PFSK-1 (cell line): Measurements from ENCODE around the gene GRHPR.

ENCODE experiments used
- FOXP2 ChIP-seq: optimal IDR thresholded peaks from 2 replicates; pipeline ENCODE3; 2011; ENCODE audit warnings: borderline replicate concordance, control low read depth, inconsistent platforms; ENCODE audit not compliant: insufficient read depth; ENCODE audit errors: extremely low read length, extremely low read depth
- POLR2AphosphoS5 ChIP-seq: IDR thresholded peaks from 2 replicates; pipeline ENCODE4 v1.6.1; 2012; ENCODE audit warnings: low read depth, mild to moderate bottlenecking, control low read depth, low read length, moderate library complexity
- SIN3A ChIP-seq: IDR thresholded peaks from 2 replicates; pipeline ENCODE4 v1.6.1; 2012; ENCODE audit warnings: mild to moderate bottlenecking, low read length, moderate library complexity, borderline replicate concordance; ENCODE audit not compliant: insufficient read depth
- TAF1 ChIP-seq: IDR thresholded peaks from 2 replicates; pipeline ENCODE4 v1.6.1; 2012; ENCODE audit warnings: low read length, control low read depth, borderline replicate concordance; ENCODE audit not compliant: insufficient read depth
- TF ChIP-seq, protein P1 (sequence below), 2 experiments: IDR thresholded peaks; 2 replicates each; pipeline versions ENCODE4 v1.6.1 to v1.8.0; 2011 to 2012; ENCODE audit warnings: low read depth in 2 of 2, low read length in 2 of 2, control low read depth in 1 of 2, inconsistent platforms in 1 of 2, mild to moderate bottlenecking in 1 of 2, moderate library complexity in 1 of 2; ENCODE audit not compliant: insufficient read depth in 1 of 2

Gene GRHPR

DNA sequence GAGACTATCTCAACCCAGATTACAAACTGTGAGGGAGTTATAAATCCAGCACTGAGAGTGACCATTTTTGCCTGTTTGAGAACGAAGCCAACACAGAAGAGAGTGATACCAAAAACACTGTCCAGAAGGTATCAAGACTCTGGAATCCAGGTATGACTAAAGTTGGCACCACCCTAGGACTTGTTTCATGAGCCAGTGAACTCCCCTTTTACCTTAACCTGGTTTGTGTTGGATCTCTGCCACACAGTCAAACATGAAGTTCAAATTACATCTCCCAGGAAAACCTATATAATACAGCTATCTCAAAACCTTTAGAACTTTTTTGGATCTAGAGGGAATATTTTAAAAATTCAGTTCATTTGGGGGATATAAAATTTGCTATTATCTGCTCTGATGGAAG, 31.3 kb downstream of the GRHPR start:
- TF ChIP-seq FOXP2 (no peak), TAF1 (no peak), POLR2AphosphoS5 (no peak), SIN3A (no peak)
- TF ChIP-seq, protein P1, sequence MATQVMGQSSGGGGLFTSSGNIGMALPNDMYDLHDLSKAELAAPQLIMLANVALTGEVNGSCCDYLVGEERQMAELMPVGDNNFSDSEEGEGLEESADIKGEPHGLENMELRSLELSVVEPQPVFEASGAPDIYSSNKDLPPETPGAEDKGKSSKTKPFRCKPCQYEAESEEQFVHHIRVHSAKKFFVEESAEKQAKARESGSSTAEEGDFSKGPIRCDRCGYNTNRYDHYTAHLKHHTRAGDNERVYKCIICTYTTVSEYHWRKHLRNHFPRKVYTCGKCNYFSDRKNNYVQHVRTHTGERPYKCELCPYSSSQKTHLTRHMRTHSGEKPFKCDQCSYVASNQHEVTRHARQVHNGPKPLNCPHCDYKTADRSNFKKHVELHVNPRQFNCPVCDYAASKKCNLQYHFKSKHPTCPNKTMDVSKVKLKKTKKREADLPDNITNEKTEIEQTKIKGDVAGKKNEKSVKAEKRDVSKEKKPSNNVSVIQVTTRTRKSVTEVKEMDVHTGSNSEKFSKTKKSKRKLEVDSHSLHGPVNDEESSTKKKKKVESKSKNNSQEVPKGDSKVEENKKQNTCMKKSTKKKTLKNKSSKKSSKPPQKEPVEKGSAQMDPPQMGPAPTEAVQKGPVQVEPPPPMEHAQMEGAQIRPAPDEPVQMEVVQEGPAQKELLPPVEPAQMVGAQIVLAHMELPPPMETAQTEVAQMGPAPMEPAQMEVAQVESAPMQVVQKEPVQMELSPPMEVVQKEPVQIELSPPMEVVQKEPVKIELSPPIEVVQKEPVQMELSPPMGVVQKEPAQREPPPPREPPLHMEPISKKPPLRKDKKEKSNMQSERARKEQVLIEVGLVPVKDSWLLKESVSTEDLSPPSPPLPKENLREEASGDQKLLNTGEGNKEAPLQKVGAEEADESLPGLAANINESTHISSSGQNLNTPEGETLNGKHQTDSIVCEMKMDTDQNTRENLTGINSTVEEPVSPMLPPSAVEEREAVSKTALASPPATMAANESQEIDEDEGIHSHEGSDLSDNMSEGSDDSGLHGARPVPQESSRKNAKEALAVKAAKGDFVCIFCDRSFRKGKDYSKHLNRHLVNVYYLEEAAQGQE (IDR thresholded peaks at IDR 0.05; ENCODE audit: insufficient read depth in 1 of 2, low read depth in 2 of 2, low read length in 2 of 2), result no peak

DNA sequence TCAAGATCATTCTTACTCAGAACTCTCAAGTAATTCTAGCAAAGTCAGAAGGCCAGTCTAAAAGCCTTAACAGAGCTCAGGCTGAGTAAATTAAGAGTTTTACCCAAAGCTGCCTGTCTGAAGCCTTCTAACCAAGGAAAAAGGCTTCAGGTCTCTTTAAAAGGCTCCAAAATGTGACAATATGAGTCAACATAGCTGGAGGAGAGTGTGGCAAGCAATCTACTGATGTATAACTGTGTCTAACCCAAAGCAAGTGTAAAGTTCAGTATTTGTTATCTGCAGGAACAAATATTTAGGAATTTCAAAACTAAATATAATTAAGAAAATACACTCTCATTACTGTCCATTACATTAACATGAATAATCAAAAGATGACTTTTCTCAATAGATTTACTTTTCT, 31.7 kb downstream of the GRHPR start:
- TF ChIP-seq TAF1, result no peak
- TF ChIP-seq, protein P1 (IDR thresholded peaks at IDR 0.05; ENCODE audit: insufficient read depth in 1 of 2, low read depth in 2 of 2, low read length in 2 of 2), result no peak
- TF ChIP-seq SIN3A, result no peak
- TF ChIP-seq POLR2AphosphoS5, result no peak
- TF ChIP-seq FOXP2, result no peak

DNA sequence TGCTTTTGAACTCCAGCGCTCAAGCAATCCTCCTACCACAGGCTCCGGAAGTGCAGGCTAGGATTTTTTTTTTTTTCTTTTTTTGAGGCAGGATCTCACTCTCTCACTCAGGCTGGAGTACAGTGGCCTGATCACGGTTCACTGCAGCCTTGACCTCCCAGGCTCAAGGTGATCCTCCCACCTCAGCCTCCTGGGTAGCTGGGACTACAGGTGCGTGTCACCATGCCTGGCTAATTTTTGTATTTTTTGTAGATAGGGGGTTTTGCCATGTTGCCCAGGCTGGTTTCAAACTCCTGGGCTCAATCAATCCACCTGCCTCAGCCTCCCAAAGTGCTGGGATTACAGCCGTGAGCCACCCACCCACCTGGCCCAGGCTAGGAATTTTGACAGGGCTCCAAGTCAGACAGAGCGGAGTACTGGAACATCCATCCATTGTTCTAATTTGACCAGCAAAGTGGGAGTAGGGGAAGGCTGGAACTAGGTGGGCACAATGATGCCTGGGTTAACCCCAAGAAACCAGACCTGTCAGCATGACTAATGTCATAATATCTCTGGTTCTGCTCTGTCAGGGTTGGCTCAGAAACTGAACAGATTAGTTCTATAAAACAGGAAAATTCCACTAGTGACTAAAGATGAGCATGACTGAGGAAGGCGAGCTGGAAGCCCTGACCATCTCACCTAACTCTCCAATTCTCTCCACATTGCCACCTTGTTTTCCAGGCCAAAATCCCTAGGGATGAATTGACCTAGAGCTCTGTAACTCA, 33.6 kb downstream of the GRHPR start:
- TF ChIP-seq, protein P1 (IDR thresholded peaks at IDR 0.05; ENCODE audit: insufficient read depth in 1 of 2, low read depth in 2 of 2, low read length in 2 of 2), result no peak
- TF ChIP-seq POLR2AphosphoS5 (no peak), SIN3A (no peak), FOXP2 (no peak), TAF1 (no peak)

DNA sequence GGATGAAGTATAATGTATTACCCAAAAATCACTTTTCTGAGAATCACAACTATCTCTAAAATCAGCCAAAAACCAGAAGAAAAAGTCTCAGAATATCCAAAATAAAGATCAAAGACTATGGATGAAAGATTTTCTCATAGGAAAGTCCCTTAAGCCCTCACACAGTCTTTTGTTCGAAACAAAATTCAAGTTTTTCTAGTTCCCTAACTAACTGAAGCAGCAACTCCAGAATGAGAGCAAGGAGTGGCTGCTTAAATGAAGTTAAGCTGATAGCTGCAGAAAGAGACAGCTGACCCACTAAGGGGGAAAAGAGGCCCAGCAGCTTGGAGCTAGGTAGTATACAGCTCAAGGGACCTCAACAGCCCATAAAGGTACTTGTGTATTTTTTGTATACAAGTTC, 34.3 kb downstream of the GRHPR start:
- TF ChIP-seq, protein P1 (IDR thresholded peaks at IDR 0.05; ENCODE audit: insufficient read depth in 1 of 2, low read depth in 2 of 2, low read length in 2 of 2), result no peak
- TF ChIP-seq SIN3A (no peak), TAF1 (no peak), POLR2AphosphoS5 (no peak), FOXP2 (no peak)
